DND-41 (cell line): ENCODE results near the gene EMD.

Source experiments
- ATAC-seq: fragments of 200-7000 bp; cut with Tn5 transposase; 3 replicates; pipeline ENCODE4 v1.9.1; 2021; ENCODE audit warnings: low read depth; ENCODE audit not compliant: insufficient read depth
- DNase-seq: peaks from one replicate; pipeline ENCODE4 v3.0.0-alpha.2; 2020
- H2AFZ ChIP-seq: 2 replicates; pipeline ENCODE4 v1.6.0; 2012; ENCODE audit warnings: low read depth, low read length
- H3K27ac ChIP-seq: 2 replicates; pipeline ENCODE4 v1.5.1; 2012; ENCODE audit warnings: low read length, inconsistent platforms
- H3K27me3 ChIP-seq: fragments of 200-600 bp; sonication (generic); 2 replicates; pipeline ENCODE4 v1.6.0; 2012; ENCODE audit warnings: low read length, mild to moderate bottlenecking, inconsistent platforms; ENCODE audit not compliant: insufficient read depth, poor library complexity
- H3K36me3 ChIP-seq: 2 replicates; pipeline ENCODE4 v1.5.1; 2012; ENCODE audit warnings: low read length, inconsistent platforms; ENCODE audit not compliant: insufficient read depth
- H3K4me1 ChIP-seq: 2 replicates; pipeline ENCODE4 v1.5.1; 2012; ENCODE audit warnings: mild to moderate bottlenecking, low read length; ENCODE audit not compliant: insufficient read depth
- H3K4me2 ChIP-seq: 2 replicates; pipeline ENCODE4 v1.6.0; 2012; ENCODE audit warnings: mild to moderate bottlenecking, moderate library complexity, low read length, inconsistent platforms; ENCODE audit not compliant: insufficient read depth
- H3K4me3 ChIP-seq, 2 experiments: fragments of 200-600 bp in 1 of 2; shearing (Covaris generic) in 1 of 2; 2 replicates each; pipeline ENCODE4 v1.5.1; 2012 to 2016; ENCODE audit warnings: inconsistent platforms in 2 of 2, low read length in 2 of 2, mild to moderate bottlenecking in 2 of 2, low read depth in 1 of 2, moderate library complexity in 1 of 2
- H3K79me2 ChIP-seq: 2 replicates; pipeline ENCODE4 v1.6.0; 2012; ENCODE audit warnings: low read length, inconsistent platforms; ENCODE audit not compliant: insufficient read depth
- H3K9ac ChIP-seq: 2 replicates; pipeline ENCODE4 v1.6.0; 2012; ENCODE audit warnings: low read depth, mild to moderate bottlenecking, inconsistent platforms, low read length, moderate library complexity
- H3K9me3 ChIP-seq: 2 replicates; pipeline ENCODE4 v1.5.1; 2012; ENCODE audit warnings: low read length, moderate library complexity, mild to moderate bottlenecking, inconsistent platforms; ENCODE audit not compliant: insufficient read depth, severe bottlenecking
- H4K20me1 ChIP-seq: 2 replicates; pipeline ENCODE4 v1.6.0; 2012; ENCODE audit warnings: low read length; ENCODE audit not compliant: insufficient read depth
- EZH2 ChIP-seq: IDR thresholded peaks from 3 replicates; pipeline ENCODE4 v1.6.1; 2012; ENCODE audit warnings: borderline replicate concordance, low read depth, mild to moderate bottlenecking, moderate library complexity, low read length, inconsistent platforms; ENCODE audit not compliant: severe bottlenecking
- TF ChIP-seq, protein P1 (sequence below): IDR thresholded peaks from 2 replicates; pipeline ENCODE4 v1.5.1; 2012; ENCODE audit warnings: borderline replicate concordance, low read length, moderate library complexity, mild to moderate bottlenecking; ENCODE audit not compliant: poor library complexity, severe bottlenecking; ENCODE audit errors: extremely low read depth

Gene EMD

DNA sequence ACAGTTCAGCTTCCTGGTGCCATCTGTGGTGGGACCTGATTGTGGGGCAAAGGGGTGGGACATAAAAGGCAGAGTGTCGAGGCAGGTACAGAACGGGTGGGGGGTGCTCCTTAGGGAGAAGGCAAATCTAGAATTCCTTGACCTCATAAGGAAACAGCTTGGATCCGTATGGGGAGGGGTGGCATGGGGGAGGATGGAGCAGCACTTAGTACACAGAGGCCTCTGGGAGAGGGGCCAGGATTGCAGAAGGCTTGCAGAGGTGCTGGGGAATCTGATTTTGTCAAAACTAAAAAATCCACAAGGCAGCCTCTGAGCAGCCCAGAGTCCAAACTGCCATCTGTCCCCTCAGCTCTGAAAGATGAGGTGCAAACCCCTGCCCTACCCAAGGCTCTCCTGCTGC is 2.3 kb upstream of the EMD start:
- no peak for ATAC-seq
- no peak for DNase-seq
- Histone ChIP-seq H4K20me1 (peaks cover 19% of the 10 kb centered on the region), H3K27ac (no peak overlapping the region), H3K4me3 (no peak overlapping the region), H3K9ac (peak overlapping the region; percentile 94), H2AFZ (no peak overlapping the region), H3K36me3 (peaks cover 18% of the 10 kb centered on the region; the same call in 1 of the 2 replicates), H3K79me2 (peaks cover 22% of the 10 kb centered on the region), H3K4me1 (peaks cover 44% of the 10 kb centered on the region), H3K9me3 (no peaks in the 10 kb centered on the region), H3K4me2 (0 out of 2 replicates have a peak overlapping the region, but pooled peaks have one; percentile 86), H3K27me3 (peaks cover 4% of the 10 kb centered on the region)
- TF ChIP-seq, protein P1, sequence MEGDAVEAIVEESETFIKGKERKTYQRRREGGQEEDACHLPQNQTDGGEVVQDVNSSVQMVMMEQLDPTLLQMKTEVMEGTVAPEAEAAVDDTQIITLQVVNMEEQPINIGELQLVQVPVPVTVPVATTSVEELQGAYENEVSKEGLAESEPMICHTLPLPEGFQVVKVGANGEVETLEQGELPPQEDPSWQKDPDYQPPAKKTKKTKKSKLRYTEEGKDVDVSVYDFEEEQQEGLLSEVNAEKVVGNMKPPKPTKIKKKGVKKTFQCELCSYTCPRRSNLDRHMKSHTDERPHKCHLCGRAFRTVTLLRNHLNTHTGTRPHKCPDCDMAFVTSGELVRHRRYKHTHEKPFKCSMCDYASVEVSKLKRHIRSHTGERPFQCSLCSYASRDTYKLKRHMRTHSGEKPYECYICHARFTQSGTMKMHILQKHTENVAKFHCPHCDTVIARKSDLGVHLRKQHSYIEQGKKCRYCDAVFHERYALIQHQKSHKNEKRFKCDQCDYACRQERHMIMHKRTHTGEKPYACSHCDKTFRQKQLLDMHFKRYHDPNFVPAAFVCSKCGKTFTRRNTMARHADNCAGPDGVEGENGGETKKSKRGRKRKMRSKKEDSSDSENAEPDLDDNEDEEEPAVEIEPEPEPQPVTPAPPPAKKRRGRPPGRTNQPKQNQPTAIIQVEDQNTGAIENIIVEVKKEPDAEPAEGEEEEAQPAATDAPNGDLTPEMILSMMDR = no peak
- no peak for TF ChIP-seq EZH2

DNA sequence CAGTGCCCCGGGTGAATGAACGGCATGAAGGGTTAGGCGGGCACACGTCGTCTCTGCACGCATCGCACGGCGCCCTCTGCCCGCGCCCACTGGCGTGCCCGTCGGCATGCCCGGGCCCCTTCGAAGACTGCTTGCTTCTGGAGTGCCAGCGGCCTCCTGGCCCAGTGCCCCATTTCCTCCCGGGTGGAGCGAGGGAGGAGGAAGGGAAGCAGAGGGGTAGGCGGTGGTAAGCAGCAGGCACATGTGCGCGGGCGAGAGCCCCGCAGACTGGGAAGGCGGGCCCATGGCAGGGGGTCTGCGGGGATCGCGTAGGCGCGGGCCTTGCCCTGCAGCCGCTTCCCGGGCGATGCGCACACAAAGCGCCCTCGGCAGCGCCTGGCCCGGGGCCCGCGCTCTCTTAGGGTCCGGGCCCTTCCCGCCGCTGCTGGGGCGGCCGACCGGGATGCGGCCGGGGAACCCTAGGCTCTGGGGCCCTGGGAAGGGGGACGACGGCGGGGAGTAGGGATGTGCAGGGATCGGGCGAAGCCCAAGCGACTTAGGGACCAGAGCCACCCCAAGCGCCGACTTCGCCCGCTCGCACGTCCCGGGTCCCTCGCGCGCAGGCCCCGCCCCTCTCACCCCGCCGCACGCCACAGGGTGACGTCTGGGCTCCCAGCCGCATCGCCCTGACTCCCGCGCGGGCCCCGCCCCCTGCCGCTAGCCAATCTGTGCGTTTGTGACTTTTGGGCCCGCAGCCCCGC is 866 bp upstream of the EMD start:
- peak; percentile 23 for ATAC-seq
- Histone ChIP-seq H3K79me2 (peaks cover 22% of the 10 kb centered on the region), H2AFZ (peak overlapping the region; percentile 53), H3K36me3 (peaks cover 18% of the 10 kb centered on the region; the same call in 1 of the 2 replicates), H3K27ac (peak overlapping the region; percentile 92), H4K20me1 (peaks cover 13% of the 10 kb centered on the region), H3K4me1 (peaks cover 31% of the 10 kb centered on the region), H3K4me3 (peak overlapping the region; percentile 34 to 58), H3K9ac (peak overlapping the region; percentile 94), H3K4me2 (peak overlapping the region; percentile 86), H3K27me3 (no peaks in the 10 kb centered on the region), H3K9me3 (no peaks in the 10 kb centered on the region)
- TF ChIP-seq, protein P1 = peak; percentile 24
- no peak for TF ChIP-seq EZH2
- peak; percentile 98 for DNase-seq

DNA sequence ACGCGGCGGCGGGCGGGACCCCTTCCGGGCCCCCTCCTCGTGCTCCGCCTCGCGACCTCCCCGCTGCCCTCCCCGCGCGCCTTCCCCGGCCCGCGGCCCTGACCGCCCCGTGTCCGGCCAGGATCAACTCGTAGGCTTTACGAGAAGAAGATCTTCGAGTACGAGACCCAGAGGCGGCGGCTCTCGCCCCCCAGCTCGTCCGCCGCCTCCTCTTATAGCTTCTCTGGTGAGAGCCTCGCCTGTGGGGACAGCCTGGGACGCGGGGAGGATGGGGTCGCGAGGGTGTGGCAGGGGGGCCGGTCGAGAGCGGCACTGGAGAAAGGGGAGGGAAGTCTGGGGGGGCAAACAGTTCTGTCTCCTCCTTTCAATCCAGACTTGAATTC is 465 bp downstream of the EMD start:
- ATAC-seq = no peak

More for the DNA sequence above, 465 bp downstream of the EMD start:
- Histone ChIP-seq H3K4me3 (peak overlapping the region; percentile 80 to 91), H3K27ac (peak overlapping the region; percentile 92), H3K4me2 (peak overlapping the region; percentile 93), H3K79me2 (peaks cover 22% of the 10 kb centered on the region), H3K36me3 (peaks cover 18% of the 10 kb centered on the region; the same call in 1 of the 2 replicates), H3K27me3 (no peaks in the 10 kb centered on the region), H3K9me3 (no peaks in the 10 kb centered on the region), H3K9ac (peak overlapping the region; percentile 97), H2AFZ (peak overlapping the region; percentile 71), H3K4me1 (peaks cover 25% of the 10 kb centered on the region), H4K20me1 (peaks cover 13% of the 10 kb centered on the region)
- TF ChIP-seq, protein P1 = no peak
- TF ChIP-seq EZH2 = no peak
- DNase-seq = peak; percentile 26
